Esophagus mucosa (tissue), 1 donor: ENCODE data around the gene SCNN1A. TPM values are rescaled to one million over a fixed set of nuclear protein-coding genes. Genes with fewer than 3 reads are reported as not detected.
A peak's percentile ranks its signal among the peaks of the same experiment; 100 is the strongest.

Source experiments
- ATAC-seq: fragments of 200-7000 bp; cut with Tn5 transposase; one replicate; pipeline ENCODE4 v1.9.1; 2020
- total RNA-seq: library from RNA; stranded (reverse); gene quantifications from one replicate; pipeline ENCODE4 v1.2.4, GENCODE V29; 2023
- donor health status: DM: yes; HTN: yes; CAD: no.

The SCNN1A gene
- total RNA-seq, 1 donor from 2014 or later = 142 TPM

GRCh38 chr12:6383572-6384498, 8.5 kb upstream of the SCNN1A start, which contains the start of gene LTBR:
LTBR (plus strand) TSS chr12:6384162; CDS start chr12:6384359, 197 bp downstream.
- ATAC-seq = peak; percentile 93

- no peak for ATAC-seq
Measured at GRCh38 chr12:6382982-6383381, 7.6 kb upstream of the SCNN1A start.

GRCh38 chr12:6382371-6382770, 7.0 kb upstream of the SCNN1A start:
- ATAC-seq = no peak

- ATAC-seq = no peak
Measured at GRCh38 chr12:6380141-6381121, 5.1 kb upstream of the SCNN1A start.

GRCh38 chr12:6378709-6379472, 3.5 kb upstream of the SCNN1A start:
- no peak for ATAC-seq

- peak; percentile 59 for ATAC-seq
Measured at GRCh38 chr12:6377667-6377994, 2.3 kb upstream of the SCNN1A start.

- ATAC-seq = no peak
Measured at GRCh38 chr12:6376870-6377666, 1.7 kb upstream of the SCNN1A start.

- peak; percentile 44 for ATAC-seq
Measured at GRCh38 chr12:6376079-6376869, 911 bp upstream of the SCNN1A start.

GRCh38 chr12:6374786-6375160, 590 bp downstream of the SCNN1A start:
- ATAC-seq = no peak

- ATAC-seq = no peak
Measured at GRCh38 chr12:6374028-6374785, 1.2 kb downstream of the SCNN1A start.

- ATAC-seq = peak; percentile 22
Measured at GRCh38 chr12:6373022-6373787, 2.2 kb downstream of the SCNN1A start.

GRCh38 chr12:6372403-6373003, 2.9 kb downstream of the SCNN1A start:
- peak; percentile 46 for ATAC-seq

- ATAC-seq = peak; percentile 73
Measured at GRCh38 chr12:6370994-6371754, 4.2 kb downstream of the SCNN1A start.

GRCh38 chr12:6370576-6370935, 4.8 kb downstream of the SCNN1A start:
- ATAC-seq = no peak

GRCh38 chr12:6369916-6370575, 5.3 kb downstream of the SCNN1A start:
- ATAC-seq = no peak

- no peak for ATAC-seq
Measured at GRCh38 chr12:6368906-6369525, 6.3 kb downstream of the SCNN1A start.
